ENCODE measurements around the gene CALHM2.
"Not testable (repeated sequence)": the region's sequence is repeated elsewhere in the genome, so short reads cannot be mapped to it uniquely, and the experiment has no call there.

Gene CALHM2

GRCh38 chr10:103419101-103419500 lies 33.1 kb downstream of the CALHM2 start:
- DNase-seq = no peak

DNA sequence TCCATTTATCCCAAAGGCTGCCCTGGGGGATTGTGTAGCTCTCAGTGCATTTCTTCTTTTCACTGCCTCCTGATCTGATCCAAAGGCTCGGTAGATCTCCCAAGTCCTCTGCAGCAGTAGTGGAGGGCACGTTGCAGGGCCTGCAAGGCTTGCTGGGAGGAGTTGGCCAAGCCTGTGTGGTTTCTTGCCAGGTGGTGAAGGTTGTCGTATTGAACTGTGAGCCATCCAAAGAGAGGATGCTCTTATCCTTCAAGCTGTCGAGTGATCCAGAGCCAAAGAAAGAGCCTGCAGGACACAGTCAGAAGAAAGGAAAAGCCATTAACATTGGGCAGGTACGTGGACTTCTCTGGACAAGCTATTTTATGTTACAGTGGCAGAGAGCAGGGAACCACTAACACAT lies 34.6 kb downstream of the CALHM2 start:
- no peak for DNase-seq

- not testable (repeated sequence) for DNase-seq
Observed at GRCh38 chr10:103417148-103417469, 35.1 kb downstream of the CALHM2 start.

DNA sequence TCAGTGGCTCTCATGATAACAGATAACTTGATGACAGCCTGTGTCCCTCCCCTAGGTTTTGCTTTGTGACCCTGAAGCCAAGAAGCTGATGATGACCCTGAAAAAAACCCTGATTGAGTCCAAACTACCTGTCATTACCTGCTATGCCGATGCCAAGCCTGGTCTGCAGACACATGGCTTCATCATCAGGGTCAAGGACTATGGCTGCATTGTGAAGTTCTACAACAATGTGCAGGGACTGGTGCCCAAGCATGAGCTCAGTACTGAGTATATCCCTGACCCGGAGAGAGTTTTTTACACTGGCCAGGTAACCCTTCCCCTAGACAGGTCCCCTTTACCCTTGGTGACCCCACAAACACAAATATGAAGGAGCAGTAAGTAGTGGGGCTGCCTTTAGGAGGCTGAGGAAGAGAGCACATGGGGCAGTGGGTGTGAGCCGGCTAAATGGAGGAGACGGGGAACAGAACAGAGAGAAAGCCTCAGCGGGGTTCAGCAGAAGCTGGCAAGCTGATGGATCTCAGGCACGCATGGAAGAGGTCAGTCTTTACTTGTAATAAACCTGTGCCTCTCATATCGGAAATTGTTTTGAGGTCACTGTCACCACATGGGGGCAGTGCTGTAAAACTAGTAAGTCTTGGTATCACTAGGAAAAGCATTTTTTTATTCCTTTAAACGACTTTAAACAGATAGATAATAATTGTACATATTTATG lies 35.6 kb downstream of the CALHM2 start:
- peak in 27 of 56 donors; percentile 0 to 75 (median 18) for DNase-seq

DNA sequence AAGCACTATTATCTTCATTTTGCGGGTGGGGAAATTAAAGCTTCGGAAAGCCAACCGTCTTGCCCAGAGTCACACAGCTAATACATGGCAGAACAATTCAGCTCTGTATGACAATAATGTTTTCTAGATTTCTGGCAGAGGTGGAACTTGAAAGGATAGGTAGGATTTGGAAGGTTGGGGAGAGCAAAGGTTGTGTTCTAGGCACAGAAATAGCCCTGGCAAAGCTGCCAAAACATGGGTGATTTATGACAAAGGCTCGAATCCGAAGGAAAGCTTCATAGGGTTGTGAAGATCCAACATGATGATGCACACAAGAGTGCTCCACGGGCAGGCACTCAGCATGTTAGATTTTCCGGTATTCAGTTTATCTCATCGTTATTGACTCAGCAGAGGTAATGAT lies 36.6 kb downstream of the CALHM2 start:
- DNase-seq = no peak

DNA sequence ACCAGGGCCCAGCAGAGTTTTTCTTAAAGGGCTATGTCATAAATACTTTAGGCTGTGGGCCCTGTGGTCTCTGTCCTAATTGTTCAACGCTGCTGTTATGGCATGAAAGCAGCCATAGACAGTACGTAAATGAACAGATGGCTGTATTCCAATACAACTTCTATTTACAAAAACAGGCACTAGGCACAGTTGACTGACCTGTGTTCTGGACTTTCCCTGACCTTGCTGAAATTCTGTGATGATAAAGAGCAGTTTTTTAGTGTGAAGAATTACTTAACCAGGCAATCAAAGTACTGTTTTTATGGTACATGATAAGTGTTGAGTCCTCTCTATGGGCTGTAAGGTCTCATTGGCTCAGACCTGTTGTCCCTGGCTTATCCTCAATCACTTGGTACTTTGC lies 38.6 kb downstream of the CALHM2 start:
- no peak for DNase-seq

- no peak for DNase-seq
Observed at GRCh38 chr10:103397191-103397825, 54.9 kb downstream of the CALHM2 start.

- no peak for DNase-seq
Observed at GRCh38 chr10:103396789-103397087, 55.4 kb downstream of the CALHM2 start.
